ENCODE measurements around the gene FOSL2.
A peak's percentile ranks its signal among the peaks of the same experiment; 100 is the strongest.

FOSL2 gene

GRCh38 chr2:28395334-28396061 lies 2.8 kb downstream of the FOSL2 start:
- no peak for DNase-seq (ENCODE audit: low read depth)

- no peak for DNase-seq (ENCODE audit: low read depth)
Observed at GRCh38 chr2:28397043-28397381, 4.4 kb downstream of the FOSL2 start.

GRCh38 chr2:28398101-28398834 lies 5.6 kb downstream of the FOSL2 start:
- no peak for DNase-seq (ENCODE audit: low read depth)

- DNase-seq (ENCODE audit: low read depth), result no peak
Observed at GRCh38 chr2:28399289-28399688, 6.6 kb downstream of the FOSL2 start.

- DNase-seq (ENCODE audit: low read depth), result no peak
Observed at GRCh38 chr2:28399956-28400355, 7.3 kb downstream of the FOSL2 start.

- DNase-seq (ENCODE audit: low read depth), result no peak
Observed at GRCh38 chr2:28400419-28400818, 7.8 kb downstream of the FOSL2 start.

GRCh38 chr2:28400921-28401320 lies 8.3 kb downstream of the FOSL2 start:
- DNase-seq (ENCODE audit: low read depth), result no peak

- no peak for DNase-seq (ENCODE audit: low read depth)
Observed at GRCh38 chr2:28401411-28401810, 8.8 kb downstream of the FOSL2 start.

GRCh38 chr2:28401948-28402550 lies 9.4 kb downstream of the FOSL2 start:
- no peak for DNase-seq (ENCODE audit: low read depth)

- DNase-seq (ENCODE audit: low read depth), result no peak
Observed at GRCh38 chr2:28403370-28403956, 10.8 kb downstream of the FOSL2 start.

GRCh38 chr2:28404086-28404485 lies 11.4 kb downstream of the FOSL2 start:
- DNase-seq (ENCODE audit: low read depth), result no peak

- no peak for DNase-seq (ENCODE audit: low read depth)
Observed at GRCh38 chr2:28405537-28405936, 12.9 kb downstream of the FOSL2 start.

GRCh38 chr2:28406276-28407096 lies 13.8 kb downstream of the FOSL2 start:
- no peak for DNase-seq (ENCODE audit: low read depth)

GRCh38 chr2:28407131-28407975 lies 14.7 kb downstream of the FOSL2 start:
- DNase-seq (ENCODE audit: low read depth), result no peak

GRCh38 chr2:28407976-28408690 lies 15.5 kb downstream of the FOSL2 start:
- no peak for DNase-seq (ENCODE audit: low read depth)

GRCh38 chr2:28408764-28409599 lies 16.3 kb downstream of the FOSL2 start:
- peak; percentile 37 for DNase-seq (ENCODE audit: low read depth)

GRCh38 chr2:28411166-28411755 lies 18.6 kb downstream of the FOSL2 start:
- no peak for DNase-seq (ENCODE audit: low read depth)

GRCh38 chr2:28411956-28412609 lies 19.4 kb downstream of the FOSL2 start:
- DNase-seq (ENCODE audit: low read depth), result no peak

Measured in T follicular helper cell (primary cell).